ENCODE results near the gene ZNF765.

GRCh38 chr19:53357821-53358581 is 36.9 kb upstream of the ZNF765 start:
- TF ChIP-seq CTCF (IDR thresholded peaks at IDR 0.05), result no peak
- no peak for TF ChIP-seq EP300 (IDR thresholded peaks at IDR 0.05)
- no peak for TF ChIP-seq POLR2A (IDR thresholded peaks at IDR 0.05)

Data from ovary (tissue), 3 donors.